Gastroesophageal sphincter (tissue), 3 donors: ENCODE data around the gene CIZ1.

ENCODE experiments used
- CTCF ChIP-seq, 4 experiments: fragments of 200-600 bp in 2 of 4; fragments of 450-650 bp in 2 of 4; sonication (generic) in 1 of 4; IDR thresholded peaks; one replicate each; pipeline ENCODE4 v1.5.1; 2017 to 2019; ENCODE audit warnings: antibody characterized with exemption in 4 of 4, mild to moderate bottlenecking in 2 of 4, moderate library complexity in 2 of 4
- POLR2A ChIP-seq, 2 donors: fragments of 450-650 bp; IDR thresholded peaks; one replicate each; pipeline ENCODE4 v1.6.1; 2017; ENCODE audit warnings: antibody characterized with exemption in 2 of 2, mild to moderate bottlenecking in 2 of 2, moderate library complexity in 1 of 2

GRCh38 chr9:128215491-128216409, 24.4 kb upstream of the CIZ1 start:
- TF ChIP-seq CTCF (IDR thresholded peaks at IDR 0.05): no peak
- TF ChIP-seq POLR2A (IDR thresholded peaks at IDR 0.05): no peak
